ENCODE results near the gene ALK.
"Not testable (repeated sequence)": the region's sequence is repeated elsewhere in the genome, so short reads cannot be mapped to it uniquely, and the experiment has no call there.

ALK gene

GRCh38 chr2:29759360-29759759, 162.0 kb downstream of the ALK start:
- no peak overlapping the region for H3K4me3 ChIP-seq (ENCODE audit: low read depth, low read length)
- TF ChIP-seq POLR2A (IDR thresholded peaks at IDR 0.05; ENCODE audit: extremely low read depth, insufficient read length) (no peak), MAX (IDR thresholded peaks at IDR 0.05; ENCODE audit: low read depth, low read length) (no peak), CTCF (IDR thresholded peaks at IDR 0.05; ENCODE audit: low read depth, low read length) (no peak), MYC (IDR thresholded peaks at IDR 0.05; ENCODE audit: low read depth, low read length) (no peak)
- DNase-seq (ENCODE audit: low read depth), result no peak

- TF ChIP-seq MYC (IDR thresholded peaks at IDR 0.05; ENCODE audit: low read depth, low read length) (no peak), POLR2A (IDR thresholded peaks at IDR 0.05; ENCODE audit: extremely low read depth, insufficient read length) (no peak), MAX (IDR thresholded peaks at IDR 0.05; ENCODE audit: low read depth, low read length) (no peak), CTCF (IDR thresholded peaks at IDR 0.05; ENCODE audit: low read depth, low read length) (no peak)
- no peak overlapping the region for H3K4me3 ChIP-seq (ENCODE audit: low read depth, low read length)
- no peak for DNase-seq (ENCODE audit: low read depth)
Measured at GRCh38 chr2:29755829-29756228, 165.6 kb downstream of the ALK start.

- DNase-seq (ENCODE audit: low read depth), result no peak
- no peak overlapping the region for H3K4me3 ChIP-seq (ENCODE audit: low read depth, low read length)
- TF ChIP-seq MAX (IDR thresholded peaks at IDR 0.05; ENCODE audit: low read depth, low read length) (no peak), CTCF (IDR thresholded peaks at IDR 0.05; ENCODE audit: low read depth, low read length) (no peak), POLR2A (IDR thresholded peaks at IDR 0.05; ENCODE audit: extremely low read depth, insufficient read length) (no peak), MYC (IDR thresholded peaks at IDR 0.05; ENCODE audit: low read depth, low read length) (no peak)
Measured at GRCh38 chr2:29755233-29755632, 166.2 kb downstream of the ALK start.

GRCh38 chr2:29753671-29754444, 167.5 kb downstream of the ALK start:
- TF ChIP-seq POLR2A (IDR thresholded peaks at IDR 0.05; ENCODE audit: extremely low read depth, insufficient read length) (no peak), MYC (IDR thresholded peaks at IDR 0.05; ENCODE audit: low read depth, low read length) (no peak), CTCF (IDR thresholded peaks at IDR 0.05; ENCODE audit: low read depth, low read length) (no peak), MAX (IDR thresholded peaks at IDR 0.05; ENCODE audit: low read depth, low read length) (no peak)
- H3K4me3 ChIP-seq (ENCODE audit: low read depth, low read length), result no peak overlapping the region
- no peak for DNase-seq (ENCODE audit: low read depth)

- TF ChIP-seq MAX (IDR thresholded peaks at IDR 0.05; ENCODE audit: low read depth, low read length), result no peak
- no peak for TF ChIP-seq POLR2A (IDR thresholded peaks at IDR 0.05; ENCODE audit: extremely low read depth, insufficient read length)
- no peak for TF ChIP-seq CTCF (IDR thresholded peaks at IDR 0.05; ENCODE audit: low read depth, low read length)
- H3K4me3 ChIP-seq (ENCODE audit: low read depth, low read length), result no peak overlapping the region
- no peak for DNase-seq (ENCODE audit: low read depth)
Measured at GRCh38 chr2:29751390-29751789, 170.0 kb downstream of the ALK start.

GRCh38 chr2:29750463-29750862, 170.9 kb downstream of the ALK start:
- DNase-seq (ENCODE audit: low read depth); H3K4me3 ChIP-seq (ENCODE audit: low read depth, low read length): not testable (repeated sequence)

All from NB4 (cell line).